ENCODE measurements around the gene BAIAP2L1. TPM values are rescaled to one million over a fixed set of nuclear protein-coding genes. Genes with fewer than 3 reads are reported as not detected.

Gene BAIAP2L1
- total RNA-seq, 2 experiments from 2014 or later, result 2.3 to 3.0 TPM

GRCh38 chr7:98297626-98298286, 103.1 kb downstream of the BAIAP2L1 start:
- intact Hi-C loops (cut with DNase I, micrococcal nuclease), result no loop called here
- Mint-ChIP-seq H3K9me3 (ENCODE audit: low read depth) (no peaks in the 10 kb centered on the region), H3K4me3 (no peak overlapping the region), H3K36me3 (ENCODE audit: low read depth) (no peaks in the 10 kb centered on the region), H3K27ac (no peak overlapping the region), H3K4me1 (no peaks in the 10 kb centered on the region), H3K27me3 (no peaks in the 10 kb centered on the region)
- DNase-seq, result no peak
- ChIA-PET POLR2A (no interaction called here), CTCF (interaction anchor here (0.7 kb wide), 2 partner anchors 9 to 169 kb away, joined by 3 to 4 read pairs; no protein-coding TSS in a partner anchor)
- no peak for ATAC-seq

GRCh38 chr7:98296833-98297232, 104.1 kb downstream of the BAIAP2L1 start:
- DNase-seq (no peak), ATAC-seq (no peak)
- no peaks in the 10 kb centered on the region for H3K4me1 Mint-ChIP-seq
- no peak overlapping the region for H3K4me3 Mint-ChIP-seq
- ChIA-PET POLR2A (no interaction called here), CTCF (no interaction called here)
- H3K9me3 Mint-ChIP-seq (ENCODE audit: low read depth), result no peaks in the 10 kb centered on the region
- H3K27ac Mint-ChIP-seq, result no peak overlapping the region
- H3K36me3 Mint-ChIP-seq (ENCODE audit: low read depth), result peaks cover 3% of the 10 kb centered on the region
- intact Hi-C loops (cut with DNase I, micrococcal nuclease), result no loop called here
- no peaks in the 10 kb centered on the region for H3K27me3 Mint-ChIP-seq

- intact Hi-C loops (cut with DNase I, micrococcal nuclease), result no loop called here
- Mint-ChIP-seq H3K36me3 (ENCODE audit: low read depth) (peaks cover 3% of the 10 kb centered on the region), H3K4me1 (no peaks in the 10 kb centered on the region), H3K27me3 (no peaks in the 10 kb centered on the region), H3K4me3 (no peak overlapping the region), H3K27ac (no peak overlapping the region), H3K9me3 (ENCODE audit: low read depth) (no peaks in the 10 kb centered on the region)
- ChIA-PET POLR2A (no interaction called here), CTCF (no interaction called here)
- no peak for ATAC-seq
- DNase-seq, result no peak
These were observed 105.3 kb downstream of the BAIAP2L1 start for GRCh38 chr7:98295467-98296192.

- Mint-ChIP-seq H3K4me1 (no peaks in the 10 kb centered on the region), H3K36me3 (ENCODE audit: low read depth) (peaks cover 3% of the 10 kb centered on the region), H3K4me3 (no peak overlapping the region), H3K27ac (no peak overlapping the region), H3K9me3 (ENCODE audit: low read depth) (no peaks in the 10 kb centered on the region), H3K27me3 (no peaks in the 10 kb centered on the region)
- DNase-seq (peak; percentile 67), ATAC-seq (peak; percentile 71)
- CTCF ChIA-PET, result interaction anchor here (1.2 to 1.3 kb wide), 2 partner anchors 13 to 40 kb away, joined by 3 read pairs; no protein-coding TSS in a partner anchor
- intact Hi-C loops (cut with DNase I, micrococcal nuclease), result loop anchor here in 1 of 2 experiments (1.0 kb wide), 1 partner anchor 106 kb away; the partner anchor contains the start of gene BAIAP2L1
- POLR2A ChIA-PET, result no interaction called here
These were observed 106.0 kb downstream of the BAIAP2L1 start for GRCh38 chr7:98294798-98295382.

- intact Hi-C loops (cut with DNase I, micrococcal nuclease), result loop anchor here in 1 of 2 experiments (1.0 kb wide), 1 partner anchor 107 kb away; the partner anchor contains the start of gene BAIAP2L1
- POLR2A ChIA-PET, result no interaction called here
- Mint-ChIP-seq H3K36me3 (ENCODE audit: low read depth) (peaks cover 3% of the 10 kb centered on the region), H3K4me3 (no peak overlapping the region), H3K9me3 (ENCODE audit: low read depth) (no peaks in the 10 kb centered on the region), H3K27ac (no peak overlapping the region), H3K4me1 (no peaks in the 10 kb centered on the region), H3K27me3 (no peaks in the 10 kb centered on the region)
- no peak for DNase-seq
- CTCF ChIA-PET, result interaction anchor here (0.6 to 1.3 kb wide), 3 partner anchors 14 to 73 kb away, joined by 3 read pairs; no protein-coding TSS in a partner anchor
- no peak for ATAC-seq
These were observed 106.6 kb downstream of the BAIAP2L1 start for GRCh38 chr7:98294326-98294725.

GRCh38 chr7:98293746-98294145, 107.1 kb downstream of the BAIAP2L1 start:
- H3K4me1 Mint-ChIP-seq, result no peaks in the 10 kb centered on the region
- H3K27me3 Mint-ChIP-seq, result no peaks in the 10 kb centered on the region
- H3K27ac Mint-ChIP-seq, result no peak overlapping the region
- ChIA-PET POLR2A (no interaction called here), CTCF (interaction anchor here (1.2 to 1.3 kb wide), 2 partner anchors 14 to 39 kb away, joined by 3 read pairs; no protein-coding TSS in a partner anchor)
- DNase-seq (no peak), ATAC-seq (no peak)
- H3K9me3 Mint-ChIP-seq (ENCODE audit: low read depth), result no peaks in the 10 kb centered on the region
- H3K4me3 Mint-ChIP-seq, result no peak overlapping the region
- intact Hi-C loops (cut with DNase I, micrococcal nuclease), result loop anchor here in 1 of 2 experiments (1.0 kb wide), 1 partner anchor 108 kb away; the partner anchor contains the start of gene BAIAP2L1
- peaks cover 3% of the 10 kb centered on the region for H3K36me3 Mint-ChIP-seq (ENCODE audit: low read depth)

- H3K36me3 Mint-ChIP-seq (ENCODE audit: low read depth), result peaks cover 3% of the 10 kb centered on the region
- peaks cover 2% of the 10 kb centered on the region for H3K4me1 Mint-ChIP-seq
- no peaks in the 10 kb centered on the region for H3K9me3 Mint-ChIP-seq (ENCODE audit: low read depth)
- ChIA-PET POLR2A (no interaction called here), CTCF (no interaction called here)
- DNase-seq (no peak), ATAC-seq (no peak)
- no peak overlapping the region for H3K4me3 Mint-ChIP-seq
- intact Hi-C loops (cut with DNase I, micrococcal nuclease), result no loop called here
- no peak overlapping the region for H3K27ac Mint-ChIP-seq
- H3K27me3 Mint-ChIP-seq, result no peaks in the 10 kb centered on the region
These were observed 107.6 kb downstream of the BAIAP2L1 start for GRCh38 chr7:98293265-98293664.

- ChIA-PET POLR2A (no interaction called here), CTCF (no interaction called here)
- ATAC-seq, result peak; percentile 33
- no peak overlapping the region for H3K4me3 Mint-ChIP-seq
- peaks cover 3% of the 10 kb centered on the region for H3K36me3 Mint-ChIP-seq (ENCODE audit: low read depth)
- no peak overlapping the region for H3K27ac Mint-ChIP-seq
- no peaks in the 10 kb centered on the region for H3K27me3 Mint-ChIP-seq
- H3K4me1 Mint-ChIP-seq, result peaks cover 2% of the 10 kb centered on the region
- no peak for DNase-seq
- no peaks in the 10 kb centered on the region for H3K9me3 Mint-ChIP-seq (ENCODE audit: low read depth)
- intact Hi-C loops (cut with DNase I, micrococcal nuclease), result no loop called here
These were observed 109.2 kb downstream of the BAIAP2L1 start for GRCh38 chr7:98291717-98292116.

- POLR2A ChIA-PET, result interaction anchor here (0.6 kb wide), 1 partner anchor 23 kb away, joined by 3 read pairs; no protein-coding TSS in a partner anchor
- ATAC-seq, result no peak
- intact Hi-C loops (cut with DNase I, micrococcal nuclease), result loop anchor here in 1 of 2 experiments (10.0 kb wide), 1 partner anchor 185 kb away; the partner anchor contains the start of gene LMTK2
These were observed 111.5 kb downstream of the BAIAP2L1 start for GRCh38 chr7:98289333-98289875.

GRCh38 chr7:98288064-98288823, 112.6 kb downstream of the BAIAP2L1 start:
- ChIA-PET CTCF (interaction anchor here (0.6 kb wide), 3 partner anchors 68 to 1585 kb away, joined by 3 to 4 read pairs (median 3); no protein-coding TSS in a partner anchor), POLR2A (no interaction called here)
- intact Hi-C loops (cut with DNase I, micrococcal nuclease), result loop anchor here in 1 of 2 experiments (10.0 kb wide), 1 partner anchor 183 kb away; the partner anchor contains the start of gene LMTK2
- no peak for ATAC-seq
- Mint-ChIP-seq H3K27ac (no peak overlapping the region), H3K36me3 (ENCODE audit: low read depth) (peaks cover 3% of the 10 kb centered on the region), H3K27me3 (no peaks in the 10 kb centered on the region), H3K4me1 (peaks cover 20% of the 10 kb centered on the region), H3K9me3 (ENCODE audit: low read depth) (no peaks in the 10 kb centered on the region), H3K4me3 (no peak overlapping the region)
- DNase-seq, result no peak

More at GRCh38 chr7:98289333-98289875, 111.5 kb downstream of the BAIAP2L1 start:
- Mint-ChIP-seq H3K36me3 (ENCODE audit: low read depth) (peaks cover 3% of the 10 kb centered on the region), H3K4me1 (peaks cover 11% of the 10 kb centered on the region), H3K9me3 (ENCODE audit: low read depth) (no peaks in the 10 kb centered on the region), H3K27me3 (no peaks in the 10 kb centered on the region), H3K27ac (no peak overlapping the region), H3K4me3 (no peak overlapping the region)
- no peak for DNase-seq
- CTCF ChIA-PET, result no interaction called here
